ENCODE measurements around the gene NKPD1.

Gene NKPD1

DNA sequence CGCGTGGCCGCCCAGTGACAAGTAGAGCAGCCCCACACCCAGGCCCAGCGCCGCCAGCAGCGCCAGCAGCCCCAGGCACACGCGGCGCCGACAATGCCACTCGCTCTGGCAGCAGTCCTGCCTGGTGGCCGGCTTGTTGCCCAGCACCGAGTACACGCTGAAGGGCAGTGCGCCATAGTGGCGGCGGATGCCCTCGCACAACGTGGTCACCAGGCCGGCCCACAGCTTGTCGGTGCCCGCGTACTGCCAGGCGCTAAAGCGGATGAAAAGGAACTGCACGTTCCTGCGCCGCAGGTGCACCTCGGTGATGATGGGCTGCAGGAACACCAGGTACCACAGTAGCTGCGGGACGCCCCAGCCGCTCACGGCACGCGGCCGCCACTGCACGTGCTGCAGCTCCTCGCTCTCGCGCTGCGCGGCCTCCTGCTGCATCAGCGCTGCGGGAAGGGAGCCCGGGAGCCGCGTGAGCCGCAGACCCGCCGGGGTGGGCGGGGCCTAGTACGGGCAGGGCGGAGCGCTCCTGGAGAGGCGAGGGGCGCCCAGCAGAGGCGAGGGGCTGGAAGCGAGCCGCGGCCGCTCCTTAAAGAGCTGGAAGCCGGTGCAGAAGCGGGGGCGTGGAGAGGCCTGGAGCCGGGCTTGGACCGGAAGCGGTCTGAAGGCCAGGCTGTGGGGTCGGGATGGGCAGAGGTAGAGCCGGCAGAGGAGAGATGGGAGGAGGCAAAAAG is 7.3 kb downstream of the NKPD1 start:
- DNase-seq (ENCODE audit: low read depth): no peak

DNA sequence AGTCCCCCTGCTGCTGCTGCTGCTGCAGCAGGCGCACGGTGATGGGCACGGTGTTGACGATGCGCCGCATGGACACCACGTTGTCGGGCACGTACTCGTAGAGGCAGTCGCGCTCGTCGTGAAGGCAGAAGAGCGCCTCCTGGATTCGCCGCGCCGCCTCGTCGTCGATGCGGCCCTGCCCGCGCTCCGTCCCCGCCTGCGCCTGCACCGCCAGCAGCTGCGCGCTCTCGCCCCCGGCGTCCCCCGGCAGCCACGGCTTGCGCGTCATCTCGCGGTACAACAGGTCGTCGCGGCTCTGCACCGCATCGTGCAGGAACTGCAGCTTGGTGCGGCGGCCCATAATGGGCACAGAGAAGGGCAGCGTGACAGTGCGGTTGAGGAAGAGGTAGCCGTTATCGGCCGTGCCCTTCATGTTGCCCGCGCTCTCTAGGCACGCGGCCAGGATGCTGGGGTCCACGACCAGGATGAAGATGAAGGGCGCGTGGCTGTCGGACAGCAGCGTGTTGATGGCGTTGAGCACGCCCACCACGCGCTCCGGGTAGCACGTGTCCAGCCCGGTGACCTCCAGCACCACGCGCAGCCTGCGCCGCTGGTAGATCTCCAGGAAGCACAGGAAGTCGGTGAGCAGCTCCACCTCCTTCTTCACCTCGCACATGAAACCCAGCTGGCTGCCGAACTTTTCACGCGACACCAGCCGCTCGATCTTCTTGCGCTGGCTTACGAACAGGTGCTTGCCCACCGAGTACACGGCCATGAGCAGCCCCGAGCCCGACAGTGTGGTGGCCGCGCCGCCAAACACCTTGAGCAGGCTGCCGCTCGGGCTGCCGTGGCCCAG is 8.1 kb downstream of the NKPD1 start:
- DNase-seq (ENCODE audit: low read depth): no peak

DNA sequence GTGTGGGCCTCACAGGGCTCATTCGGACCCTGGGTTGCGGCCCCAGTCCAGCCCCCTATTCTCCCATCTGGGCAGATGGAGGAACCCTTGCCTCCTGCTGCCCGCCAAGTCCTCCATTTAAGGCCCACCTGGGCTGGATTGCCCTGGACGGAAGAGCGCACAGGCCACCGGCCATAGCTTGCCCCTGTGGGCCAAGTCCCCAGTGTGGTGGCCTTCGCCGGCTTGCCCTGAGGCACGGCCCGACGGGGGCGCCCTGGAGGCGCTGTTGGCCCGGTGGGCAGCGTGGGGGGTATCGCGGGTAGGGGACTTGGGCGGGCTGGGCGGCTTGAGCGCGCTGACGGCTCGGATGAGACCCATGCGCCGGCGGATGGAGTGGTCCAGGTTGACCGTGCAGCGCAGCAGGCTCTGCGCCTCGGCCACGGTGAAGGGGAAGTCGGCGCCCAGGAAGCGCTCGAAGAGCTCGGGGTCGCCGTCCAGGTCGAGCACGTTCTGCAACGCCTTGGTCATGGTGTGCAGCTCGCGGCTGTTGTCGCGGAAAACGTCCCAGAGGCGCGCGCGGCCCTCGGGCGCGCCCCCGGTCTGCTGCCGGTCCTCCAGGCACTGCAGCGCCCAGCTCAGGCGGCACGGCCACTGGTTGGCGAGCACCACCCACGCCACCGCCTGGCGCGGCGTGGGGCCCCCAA is 8.8 kb downstream of the NKPD1 start:
- no peak for DNase-seq (ENCODE audit: low read depth)

DNA sequence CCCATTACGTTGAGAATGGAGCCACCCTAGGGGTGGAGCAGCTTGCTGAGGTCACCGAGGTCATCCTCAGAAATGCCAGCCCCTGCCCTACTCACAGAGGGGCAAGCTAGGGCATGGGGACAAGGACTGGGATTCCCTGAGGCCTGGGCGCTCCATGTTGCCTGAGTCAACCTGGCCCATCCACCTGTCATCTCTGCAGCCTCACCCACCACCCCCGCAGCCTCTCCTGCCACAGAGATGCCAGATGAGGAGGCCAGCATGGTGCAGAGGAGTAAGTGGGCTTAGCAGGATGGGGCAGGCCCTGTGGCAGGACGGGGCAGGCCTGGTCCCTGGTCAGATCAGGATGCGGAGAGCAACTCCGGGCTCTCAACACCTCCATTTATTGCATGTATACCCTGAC is 9.5 kb downstream of the NKPD1 start:
- no peak for DNase-seq (ENCODE audit: low read depth)

DNA sequence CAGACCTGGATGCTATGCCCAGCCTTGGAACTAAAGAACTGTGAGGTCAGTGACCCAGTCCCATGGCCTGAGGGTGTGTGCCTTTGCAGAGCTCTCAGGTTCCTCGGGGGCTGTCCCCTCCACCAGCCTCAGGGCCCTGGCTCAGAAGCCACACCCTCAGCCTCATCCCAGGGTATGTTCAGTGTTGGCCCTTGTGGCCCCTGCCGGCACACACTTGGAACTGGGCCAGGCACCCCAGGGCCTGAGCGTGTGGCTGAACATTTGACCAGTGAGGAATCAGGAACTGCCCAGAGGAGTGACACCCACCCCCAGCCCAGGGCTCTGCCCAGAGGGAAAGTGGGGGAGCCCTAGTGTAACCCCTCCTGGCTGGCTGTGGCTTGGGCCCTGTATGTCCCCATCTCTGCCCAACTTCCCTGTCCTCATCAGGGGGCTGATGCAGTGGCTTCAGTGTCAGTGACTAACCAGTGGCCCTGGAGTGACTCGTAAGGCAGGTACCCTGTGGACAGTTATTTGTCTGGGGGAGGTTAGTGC is 10.0 kb downstream of the NKPD1 start:
- DNase-seq (ENCODE audit: low read depth): no peak

DNA sequence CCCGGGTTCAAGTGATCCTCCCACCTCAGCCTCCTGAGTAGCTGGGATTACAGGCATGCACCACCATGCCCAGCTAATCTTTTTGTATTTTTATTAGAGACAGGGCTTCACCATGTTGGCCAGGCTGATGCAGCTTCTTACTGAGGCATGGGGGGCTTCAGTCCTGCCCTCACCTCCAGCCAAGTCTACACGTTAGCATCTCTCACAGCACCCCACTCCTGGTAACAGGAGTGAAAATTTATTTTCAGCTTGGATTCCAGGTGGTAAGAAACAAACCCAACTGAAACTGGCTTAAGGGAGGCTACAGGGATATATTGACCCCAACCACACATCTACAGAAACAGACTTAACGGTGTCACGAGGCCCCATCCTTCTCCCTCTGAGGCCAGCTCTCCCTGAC is 10.6 kb downstream of the NKPD1 start:
- DNase-seq (ENCODE audit: low read depth): no peak

DNA sequence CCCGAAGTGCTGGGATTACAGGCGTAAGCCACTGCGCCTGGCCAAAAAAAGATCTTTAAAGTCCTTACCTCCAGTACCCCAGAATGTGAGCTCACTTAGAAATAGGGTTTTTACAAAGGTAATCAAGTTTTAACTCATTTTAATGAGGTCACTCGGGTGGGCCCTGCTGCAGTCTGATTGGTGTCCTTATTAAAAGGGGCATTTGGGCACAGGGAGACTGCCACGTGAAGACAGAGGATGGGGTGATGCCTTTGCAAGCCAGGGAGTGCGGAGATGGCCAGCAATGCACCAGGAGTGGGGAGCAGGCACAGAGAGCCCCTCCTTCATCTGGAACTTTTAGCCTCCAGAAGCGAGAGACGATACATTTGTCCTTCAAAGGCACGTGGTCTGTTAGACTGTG is 11.7 kb downstream of the NKPD1 start:
- no peak for DNase-seq (ENCODE audit: low read depth)

DNA sequence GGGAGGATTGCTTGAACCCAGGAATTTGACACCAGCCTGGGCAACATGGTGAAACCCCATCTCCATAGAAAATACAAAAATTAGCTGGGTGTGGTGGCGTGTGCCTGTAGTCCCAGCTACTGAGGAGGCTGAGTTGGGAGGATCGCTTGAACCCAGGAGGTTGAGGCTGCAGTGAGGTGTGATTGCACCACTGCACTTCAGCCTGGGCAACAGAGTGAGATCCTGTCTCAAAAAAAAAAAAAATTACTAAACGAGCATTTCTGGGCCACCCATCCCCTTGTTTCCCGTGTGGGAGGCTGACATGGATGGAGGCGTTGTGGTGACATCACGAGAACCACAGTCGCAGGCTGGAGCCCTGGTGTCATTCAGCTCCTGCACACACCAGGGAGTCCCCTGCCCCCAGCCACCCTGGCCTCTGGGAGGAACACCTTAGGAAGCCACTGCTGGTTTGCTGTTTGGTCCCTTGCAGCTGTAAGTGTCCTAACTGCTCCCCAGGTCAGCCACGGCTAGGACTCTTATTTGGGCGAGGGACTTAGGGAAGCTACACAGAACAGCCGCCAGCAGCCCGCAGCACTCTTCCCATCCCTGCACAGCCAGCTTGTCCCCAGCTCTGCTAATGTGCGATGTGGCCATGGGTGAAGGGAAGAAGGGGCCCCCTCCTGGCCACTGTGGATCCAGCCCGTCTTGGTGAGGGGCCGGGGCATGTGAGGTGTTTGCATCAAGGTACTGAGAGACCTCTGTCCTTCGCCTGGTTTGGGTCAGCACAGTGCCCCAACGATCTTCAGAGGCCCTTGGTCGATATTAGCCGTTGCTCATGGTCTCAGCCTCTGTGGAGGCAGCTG is 12.7 kb downstream of the NKPD1 start:
- no peak for DNase-seq (ENCODE audit: low read depth)

DNA sequence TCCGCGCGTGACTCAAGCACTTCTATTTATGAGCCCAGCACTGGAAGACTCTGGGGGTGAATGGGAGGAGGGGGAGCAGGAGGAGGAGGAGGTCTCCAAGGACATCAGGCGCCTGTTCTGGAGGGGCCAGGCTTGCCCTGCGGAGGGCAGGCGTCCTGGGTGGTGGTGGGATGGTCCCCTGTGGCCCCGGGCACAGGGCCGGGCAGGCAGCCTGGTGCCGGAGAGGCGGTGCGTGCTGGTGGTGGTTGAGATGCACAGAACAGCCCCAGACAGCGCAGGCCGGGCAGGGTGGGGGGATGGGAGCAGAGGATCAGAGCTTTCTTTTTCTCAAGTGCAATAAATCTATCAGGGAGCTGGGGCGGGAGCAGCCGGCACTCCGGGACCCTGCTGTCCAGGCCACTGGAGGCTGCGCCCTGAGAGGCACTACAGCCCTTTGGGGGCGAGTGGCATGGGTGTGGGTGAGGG is 14.0 kb downstream of the NKPD1 start:
- DNase-seq (ENCODE audit: low read depth): no peak

DNA sequence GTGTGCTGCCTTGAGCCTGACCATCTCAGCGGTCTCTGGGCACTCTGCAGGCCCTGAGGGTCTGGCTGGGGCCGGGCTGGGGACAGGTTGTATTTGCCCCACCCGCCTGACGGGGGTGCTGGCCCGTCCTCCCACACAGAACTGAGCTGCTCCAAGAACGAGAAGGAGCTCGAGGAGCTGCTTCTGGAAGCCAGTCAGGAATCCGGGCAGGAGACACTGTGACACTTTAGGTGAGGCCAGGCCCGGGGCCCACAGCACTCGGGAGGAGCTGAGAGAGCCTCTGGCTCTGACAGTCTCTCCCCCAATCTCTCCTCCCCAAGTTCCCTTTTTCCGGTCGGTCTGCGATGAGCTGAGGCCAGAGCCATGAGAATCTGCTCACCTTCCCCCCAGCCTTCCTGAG is 14.5 kb downstream of the NKPD1 start:
- DNase-seq (ENCODE audit: low read depth): no peak

DNA sequence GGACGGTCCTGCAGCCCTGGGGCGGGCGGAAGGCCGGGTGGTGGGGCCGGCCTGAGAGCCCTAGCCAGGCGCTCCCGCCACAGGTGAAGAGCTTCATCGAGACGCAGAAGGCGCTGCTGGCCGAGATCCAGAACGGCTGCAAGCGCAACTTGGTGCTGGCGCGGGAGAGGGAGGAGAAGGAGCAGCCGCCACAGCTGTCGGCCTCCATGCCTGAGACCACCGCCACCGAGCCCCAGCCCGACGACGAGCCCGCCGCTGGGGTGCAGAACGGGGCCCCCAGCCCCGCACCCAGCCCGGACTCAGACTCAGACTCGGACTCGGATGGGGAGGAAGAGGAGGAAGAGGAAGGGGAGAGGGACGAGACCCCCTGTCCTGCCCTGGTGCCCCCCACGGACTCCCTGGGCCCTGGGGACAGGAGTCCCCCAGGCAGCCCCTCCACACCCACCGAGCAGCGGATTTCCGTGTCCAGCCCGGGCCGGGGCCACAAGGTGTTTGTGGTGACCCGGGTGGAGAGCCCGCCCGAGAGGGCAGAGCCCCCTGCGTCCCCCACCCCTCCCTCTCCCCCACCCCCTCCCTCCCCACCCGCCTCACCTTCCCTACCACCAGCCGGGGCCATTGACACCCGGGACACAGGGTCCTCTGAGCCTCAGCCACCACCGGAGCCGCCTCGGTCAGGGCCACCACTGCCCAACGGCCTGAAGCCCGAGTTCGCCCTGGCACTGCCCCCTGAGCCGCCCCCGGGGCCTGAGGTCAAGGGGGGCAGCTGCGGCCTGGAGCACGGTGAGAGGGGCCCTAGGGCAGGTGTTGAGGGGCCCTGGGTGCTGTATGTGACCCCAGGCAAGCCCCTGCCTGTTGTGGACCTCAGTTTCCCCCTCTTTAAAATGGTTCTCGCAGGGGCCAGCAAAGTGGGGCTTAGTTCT is 15.3 kb downstream of the NKPD1 start:
- no peak for DNase-seq (ENCODE audit: low read depth)

DNA sequence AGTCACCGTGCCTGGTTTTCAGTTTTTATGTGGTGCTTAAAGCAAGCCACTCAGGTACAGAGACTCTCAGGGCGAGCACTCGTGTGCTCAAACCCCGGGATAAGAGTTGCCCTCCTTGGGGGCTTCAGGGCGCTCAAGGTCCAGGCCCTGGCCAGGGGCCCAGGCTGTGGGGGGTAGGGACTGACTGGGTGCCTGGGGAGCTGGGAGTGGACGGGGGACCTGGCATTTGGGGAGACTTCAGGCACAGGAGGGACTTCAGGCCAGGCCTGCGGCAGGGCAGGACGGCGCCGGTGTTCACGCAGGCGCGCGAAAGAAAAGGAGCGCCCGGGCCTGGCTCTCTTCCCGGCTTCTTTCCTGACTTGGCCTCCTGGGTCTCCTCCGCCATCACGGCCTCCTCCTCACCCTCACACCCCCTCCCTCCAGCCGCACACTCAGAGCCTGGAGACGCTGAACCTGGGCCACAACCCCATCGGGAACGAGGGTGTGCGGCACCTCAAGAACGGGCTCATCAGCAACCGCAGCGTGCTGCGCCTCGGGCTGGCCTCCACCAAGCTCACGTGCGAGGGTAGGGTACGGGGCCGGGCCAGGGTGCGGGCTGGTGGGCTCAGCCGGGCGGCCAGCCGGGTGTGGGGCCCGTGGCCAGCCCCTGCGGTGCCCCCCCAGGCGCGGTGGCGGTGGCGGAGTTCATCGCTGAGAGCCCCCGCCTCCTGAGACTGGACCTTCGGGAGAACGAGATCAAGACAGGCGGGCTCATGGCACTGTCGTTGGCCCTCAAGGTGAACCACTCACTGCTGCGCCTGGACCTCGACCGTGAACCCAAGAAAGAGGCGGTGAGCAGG is 16.1 kb downstream of the NKPD1 start:
- DNase-seq (ENCODE audit: low read depth): no peak

DNA sequence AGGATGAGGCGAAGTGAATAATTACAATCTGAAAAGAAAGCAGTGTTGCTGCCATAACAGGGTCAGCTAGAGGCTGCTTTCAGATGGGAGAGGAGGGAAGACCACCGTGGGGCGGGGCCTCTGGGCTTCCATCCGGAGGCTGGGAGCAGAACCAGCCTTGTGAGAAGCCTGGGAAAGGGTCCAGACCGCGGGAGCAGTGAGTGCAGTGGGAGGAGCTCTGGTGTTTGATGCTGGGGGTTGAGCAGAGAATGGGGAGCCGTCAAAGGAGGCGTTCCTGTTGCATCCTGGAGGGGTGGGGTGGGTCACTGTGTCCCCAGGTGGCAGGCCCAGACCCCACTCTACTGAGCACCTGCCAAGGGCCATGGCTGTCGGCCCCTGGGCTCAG is 18.1 kb downstream of the NKPD1 start:
- no peak for DNase-seq (ENCODE audit: low read depth)

DNA sequence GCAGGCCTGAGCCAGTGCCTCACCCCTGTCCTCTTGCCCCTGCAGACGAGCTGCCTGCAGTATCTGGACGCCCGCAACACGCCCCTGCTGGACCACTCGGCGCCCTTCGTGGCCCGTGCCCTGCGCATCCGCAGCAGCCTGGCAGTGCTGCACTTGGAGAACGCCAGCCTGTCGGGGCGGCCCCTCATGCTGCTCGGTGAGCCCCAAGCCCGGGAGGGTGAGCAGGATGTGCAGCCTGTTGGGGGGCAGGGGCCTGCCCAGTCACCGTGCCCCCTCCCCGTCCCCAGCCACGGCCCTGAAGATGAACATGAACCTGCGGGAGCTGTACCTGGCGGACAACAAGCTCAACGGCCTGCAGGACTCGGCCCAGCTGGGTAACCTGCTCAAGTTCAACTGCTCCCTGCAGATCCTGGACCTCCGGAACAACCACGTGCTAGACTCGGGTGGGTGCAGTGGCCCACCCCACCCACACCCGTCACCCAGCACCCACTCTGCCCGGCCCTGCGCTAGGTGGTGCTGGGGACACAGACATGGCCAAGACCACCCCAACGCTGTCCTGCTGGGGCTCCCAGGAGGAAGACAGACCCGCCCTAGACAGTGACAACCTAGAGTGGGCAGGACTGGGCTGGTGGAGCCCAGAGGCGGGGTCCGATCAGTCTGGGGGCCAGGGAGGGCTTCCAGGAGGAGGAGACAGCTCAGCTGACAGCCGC is 18.6 kb downstream of the NKPD1 start:
- DNase-seq (ENCODE audit: low read depth): no peak

DNA sequence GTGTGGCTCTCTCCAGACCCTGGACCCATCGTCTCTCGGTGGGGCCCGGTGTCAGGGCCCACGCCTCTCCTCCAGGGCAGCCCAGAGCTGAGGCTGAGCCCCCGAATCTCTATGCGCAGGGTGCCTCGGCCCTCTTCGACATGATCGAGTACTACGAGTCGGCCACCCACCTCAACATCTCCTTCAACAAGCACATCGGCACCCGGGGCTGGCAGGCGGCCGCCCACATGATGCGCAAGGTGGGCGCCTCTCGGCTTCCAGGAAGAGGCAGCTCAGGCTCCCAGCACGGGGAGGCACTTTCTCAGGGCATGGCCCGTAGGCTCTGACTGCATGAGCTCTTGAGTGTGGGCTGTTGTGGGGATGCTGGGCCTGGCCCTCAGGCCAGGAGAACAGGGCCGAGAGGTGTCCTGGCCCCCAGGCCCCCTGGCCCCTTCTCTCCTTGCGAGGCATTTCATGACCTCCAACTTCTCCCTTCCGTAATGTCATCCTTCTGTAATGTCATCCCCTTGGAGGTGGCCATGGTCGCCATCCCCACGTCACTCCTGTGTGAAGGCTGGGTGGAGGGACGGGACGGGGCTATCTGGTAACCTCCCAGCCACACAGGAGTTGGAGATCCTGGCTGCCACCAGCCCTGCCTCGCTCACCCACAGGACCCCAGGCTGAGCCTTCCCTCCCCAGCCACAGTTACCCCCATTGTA is 19.4 kb downstream of the NKPD1 start:
- no peak for DNase-seq (ENCODE audit: low read depth)

DNA sequence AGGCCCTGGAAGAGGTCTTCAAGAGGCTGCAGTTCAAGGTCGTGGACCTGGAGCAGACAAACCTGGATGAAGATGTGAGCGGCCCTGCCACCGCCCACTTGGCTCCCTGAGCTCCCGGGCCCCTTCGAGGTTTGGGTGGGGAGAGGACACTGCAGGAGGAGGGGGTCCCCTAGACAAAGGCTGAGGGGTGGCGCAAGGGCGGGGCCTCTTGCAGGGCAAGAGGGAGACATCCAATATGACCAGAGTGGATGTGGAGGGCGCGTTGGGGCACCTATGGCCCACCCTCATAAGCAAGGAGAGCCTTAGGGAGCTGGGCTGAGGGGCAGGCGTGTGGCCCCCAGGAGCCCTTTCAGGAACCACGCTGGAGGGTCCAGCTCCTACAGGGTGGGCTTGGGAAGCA is 20.2 kb downstream of the NKPD1 start:
- DNase-seq (ENCODE audit: low read depth): no peak

DNA sequence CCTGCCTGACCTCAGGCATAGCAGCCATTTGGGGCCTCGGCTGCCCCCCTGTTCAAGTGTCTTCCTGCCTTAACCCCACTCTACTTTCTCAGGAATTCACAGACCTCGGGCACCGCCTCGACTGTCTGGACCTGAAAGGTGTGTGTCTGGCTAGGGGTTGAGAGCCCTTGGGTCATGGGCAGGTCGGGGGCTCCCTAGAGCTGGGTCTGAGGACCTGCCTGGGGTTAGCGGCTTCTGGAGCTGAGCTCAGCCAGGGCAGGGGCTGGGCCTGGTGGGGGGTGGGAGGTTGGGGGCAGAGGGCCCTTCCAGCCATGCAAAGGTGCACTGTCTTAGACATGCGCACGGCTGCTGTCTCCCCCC is 20.7 kb downstream of the NKPD1 start:
- no peak for DNase-seq (ENCODE audit: low read depth)

DNA sequence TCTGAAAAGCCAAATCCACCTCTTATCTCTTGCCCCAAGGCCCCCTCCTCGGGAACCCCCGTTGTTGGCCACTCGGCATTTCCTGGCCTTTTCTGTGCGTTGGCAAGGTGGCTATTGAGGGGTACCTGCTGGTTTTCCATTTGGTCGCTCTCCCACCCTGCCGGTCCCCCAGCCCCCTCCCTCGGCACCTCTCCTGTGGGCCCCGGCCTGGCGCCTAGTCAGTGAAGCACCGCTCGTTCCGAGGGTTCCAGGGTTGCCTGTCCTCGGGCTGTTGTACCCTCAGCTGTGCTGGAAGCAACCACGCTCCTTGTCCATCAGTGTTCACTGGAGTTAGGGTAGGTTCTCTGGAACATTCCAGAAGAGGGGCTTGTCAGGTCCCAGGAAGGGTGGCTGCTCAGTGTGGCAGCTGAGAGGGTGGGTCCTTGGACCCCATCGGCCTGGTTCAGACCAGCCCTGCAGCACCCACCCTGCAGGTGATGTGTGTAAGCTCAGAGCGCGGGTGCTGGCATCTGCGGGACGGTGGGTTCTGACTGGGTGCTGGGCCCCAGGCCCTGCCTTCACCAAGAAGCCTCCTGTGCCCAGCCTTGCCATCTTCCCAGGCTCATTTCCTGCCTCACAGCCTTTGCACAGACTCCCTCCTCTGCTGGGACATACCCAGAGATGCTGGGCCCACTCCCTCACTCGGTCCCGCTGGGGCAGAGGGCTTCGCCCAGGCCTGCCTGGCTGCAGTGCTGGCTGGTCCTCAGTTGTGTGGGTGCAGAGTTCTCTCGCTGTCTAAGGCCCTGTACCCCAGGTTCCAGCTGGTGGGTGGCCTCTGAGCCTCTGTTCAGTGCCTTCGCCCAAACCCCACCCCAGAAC is 21.3 kb downstream of the NKPD1 start:
- no peak for DNase-seq (ENCODE audit: low read depth)
